ENCODE results near the gene WNT5A.

Gene WNT5A

DNA sequence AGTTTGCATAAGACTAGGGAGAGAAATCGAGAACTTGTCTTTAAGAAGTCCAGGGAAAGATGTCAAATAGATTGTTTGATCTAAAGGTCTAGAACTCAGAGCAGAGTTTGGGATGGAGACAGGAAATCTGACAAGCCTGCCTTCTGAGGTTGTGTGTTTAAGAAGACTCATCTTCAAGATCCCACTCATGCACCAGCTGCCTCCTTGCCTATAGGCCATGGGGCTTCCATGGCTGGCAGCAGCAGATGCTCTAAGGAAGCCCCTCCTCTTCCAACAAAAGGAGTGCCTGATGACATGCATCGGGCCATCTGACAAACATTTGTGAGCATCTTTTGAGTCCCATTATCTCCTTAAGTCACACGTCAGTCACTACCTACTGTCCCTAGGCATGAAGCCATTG is 47.4 kb downstream of the WNT5A start:
- H3K4me3 ChIP-seq (ENCODE audit: low read depth, low read length), result no peak overlapping the region
- no peak for TF ChIP-seq CTCF (conservative IDR thresholded peaks at IDR 0.05; ENCODE audit: low read depth, low read length)

GRCh38 chr3:55436644-55437043 is 50.5 kb downstream of the WNT5A start:
- no peak for DNase-seq (ENCODE audit: low read depth)
- TF ChIP-seq CTCF (conservative IDR thresholded peaks at IDR 0.05; ENCODE audit: low read depth, low read length), result no peak
- H3K4me3 ChIP-seq (ENCODE audit: low read depth, low read length), result no peak overlapping the region

More for the DNA sequence above, 47.4 kb downstream of the WNT5A start:
- DNase-seq (ENCODE audit: low read depth), result no peak

DNA sequence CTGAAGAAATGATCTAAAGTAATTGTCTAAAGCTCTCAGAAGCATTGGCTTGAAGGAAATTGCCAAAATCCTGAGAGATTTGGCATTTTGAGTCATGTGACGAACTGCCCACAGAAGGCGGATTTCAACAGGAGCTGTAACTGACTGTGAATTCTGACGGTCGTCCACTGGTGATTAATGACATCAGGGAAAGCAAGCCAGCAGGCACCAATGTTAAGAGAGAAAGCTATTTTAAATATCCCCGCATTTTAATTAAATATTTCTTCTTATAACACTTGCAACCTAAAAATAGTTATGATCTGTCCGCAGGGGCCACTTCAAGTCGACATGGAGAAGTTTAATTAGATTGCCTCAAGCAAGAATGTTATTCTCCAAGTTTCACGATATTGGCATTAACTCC is 51.6 kb downstream of the WNT5A start:
- no peak for TF ChIP-seq CTCF (conservative IDR thresholded peaks at IDR 0.05; ENCODE audit: low read depth, low read length)
- H3K4me3 ChIP-seq (ENCODE audit: low read depth, low read length), result no peak overlapping the region
- no peak for DNase-seq (ENCODE audit: low read depth)

DNA sequence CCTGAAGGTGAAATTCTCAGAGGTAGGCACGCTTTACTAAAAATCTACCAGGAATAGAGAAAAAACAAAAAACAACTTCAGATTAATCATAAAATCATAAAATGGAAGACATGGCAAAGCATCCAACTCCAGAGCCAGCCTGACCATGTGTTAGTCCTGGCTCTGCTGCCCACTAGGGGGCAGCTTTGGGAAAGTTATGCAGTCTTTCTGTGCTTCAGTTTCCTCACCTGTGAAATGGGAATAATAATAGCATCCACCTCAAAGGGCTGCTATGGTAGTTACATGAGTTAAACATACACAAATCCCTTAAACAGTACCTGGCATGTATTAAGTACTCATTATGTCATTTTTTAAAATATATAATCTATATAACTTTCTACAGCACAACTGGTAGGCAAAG is 52.3 kb downstream of the WNT5A start:
- no peak overlapping the region for H3K4me3 ChIP-seq (ENCODE audit: low read depth, low read length)
- peak; percentile 73 for TF ChIP-seq CTCF (conservative IDR thresholded peaks at IDR 0.05; ENCODE audit: low read depth, low read length)
- peak; percentile 59 for DNase-seq (ENCODE audit: low read depth)

- TF ChIP-seq CTCF (conservative IDR thresholded peaks at IDR 0.05; ENCODE audit: low read depth, low read length), result no peak
- no peak overlapping the region for H3K4me3 ChIP-seq (ENCODE audit: low read depth, low read length)
- no peak for DNase-seq (ENCODE audit: low read depth)
Measured at GRCh38 chr3:55431041-55431440, 56.1 kb downstream of the WNT5A start.

DNA sequence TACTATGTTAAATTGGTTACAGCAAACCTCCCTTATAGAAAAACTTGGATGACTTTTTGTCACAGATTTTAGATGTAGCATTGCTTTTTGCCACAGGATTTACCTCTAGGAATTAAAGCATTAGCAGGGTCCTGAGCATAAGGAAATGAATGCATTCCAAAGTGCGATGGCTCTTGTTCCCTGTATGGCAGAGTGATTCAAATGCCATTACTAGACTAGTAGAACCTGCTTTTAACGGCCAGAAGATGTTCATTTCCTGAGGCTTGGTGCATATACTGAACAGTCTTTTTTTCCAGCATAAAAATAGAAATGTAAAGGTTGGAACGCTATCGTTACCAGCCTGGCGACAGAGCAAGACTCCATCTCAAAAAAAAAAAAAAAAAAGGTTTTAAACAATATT is 59.4 kb downstream of the WNT5A start:
- no peak for TF ChIP-seq CTCF (conservative IDR thresholded peaks at IDR 0.05; ENCODE audit: low read depth, low read length)
- no peak for DNase-seq (ENCODE audit: low read depth)
- H3K4me3 ChIP-seq (ENCODE audit: low read depth, low read length), result no peak overlapping the region

DNA sequence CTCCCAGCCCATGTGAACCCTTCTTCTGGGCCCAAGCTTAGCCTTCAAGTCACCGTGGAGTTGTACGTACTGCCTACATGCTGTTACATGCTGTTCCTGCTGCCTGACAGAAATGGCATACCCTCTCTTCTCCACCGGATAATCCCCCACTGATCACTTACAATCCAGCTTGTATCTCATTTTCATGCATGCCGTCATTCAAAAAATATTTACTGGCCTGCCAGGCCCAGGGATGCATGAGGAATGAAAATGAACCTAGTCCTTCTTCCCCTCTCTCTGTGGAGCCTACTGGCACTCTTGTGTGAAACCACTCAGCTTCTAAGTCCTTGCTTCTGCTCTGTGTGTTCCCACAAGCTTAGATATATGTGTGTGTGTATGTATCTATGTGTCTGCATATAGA is 60.6 kb downstream of the WNT5A start:
- H3K4me3 ChIP-seq (ENCODE audit: low read depth, low read length), result no peak overlapping the region
- no peak for TF ChIP-seq CTCF (conservative IDR thresholded peaks at IDR 0.05; ENCODE audit: low read depth, low read length)
- no peak for DNase-seq (ENCODE audit: low read depth)

Data from choroid plexus epithelial cell (primary cell).